Fibroblast of villous mesenchyme (primary cell): Measurements from ENCODE around the gene MMP23B. TPM values are rescaled to one million over a fixed set of nuclear protein-coding genes. Genes with fewer than 3 reads are reported as not detected.
"Not testable (repeated sequence)": the region's sequence is repeated elsewhere in the genome, so short reads cannot be mapped to it uniquely, and the experiment has no call there.

Experiments
- DNase-seq: peaks from one replicate; pipeline ENCODE4 v3.0.0-alpha.2; 2010; ENCODE audit warnings: low read depth
- H3K4me3 ChIP-seq: 2 replicates; pipeline ENCODE4 v1.5.1; 2011; ENCODE audit warnings: low read depth, mild to moderate bottlenecking, low read length
- total RNA-seq: library from RNA; depleted of rRNA; stranded (reverse); fragments of >200 nt; gene quantifications from 2 replicates; pipeline ENCODE4 v1.2.3, GENCODE V29; 2012
- TF ChIP-seq, protein P1 (sequence below): IDR thresholded peaks from 2 replicates; pipeline ENCODE4 v1.5.1; 2012; ENCODE audit warnings: low read depth, mild to moderate bottlenecking, low read length; ENCODE audit not compliant: insufficient read depth

MMP23B gene
- total RNA-seq, 1 donor = 6.5 TPM

- not testable (repeated sequence) for DNase-seq, H3K4me3 ChIP-seq
These were observed 16.3 kb downstream of the MMP23B start for GRCh38 chr1:1648265-1648664.

GRCh38 chr1:1658583-1659549 lies 26.9 kb downstream of the MMP23B start, which contains the start of gene CDK11B:
Gene CDK11B (minus strand): TSS chr1:1659004. CDS start chr1:1657485, 1,519 bp downstream.
- TF ChIP-seq, protein P1, sequence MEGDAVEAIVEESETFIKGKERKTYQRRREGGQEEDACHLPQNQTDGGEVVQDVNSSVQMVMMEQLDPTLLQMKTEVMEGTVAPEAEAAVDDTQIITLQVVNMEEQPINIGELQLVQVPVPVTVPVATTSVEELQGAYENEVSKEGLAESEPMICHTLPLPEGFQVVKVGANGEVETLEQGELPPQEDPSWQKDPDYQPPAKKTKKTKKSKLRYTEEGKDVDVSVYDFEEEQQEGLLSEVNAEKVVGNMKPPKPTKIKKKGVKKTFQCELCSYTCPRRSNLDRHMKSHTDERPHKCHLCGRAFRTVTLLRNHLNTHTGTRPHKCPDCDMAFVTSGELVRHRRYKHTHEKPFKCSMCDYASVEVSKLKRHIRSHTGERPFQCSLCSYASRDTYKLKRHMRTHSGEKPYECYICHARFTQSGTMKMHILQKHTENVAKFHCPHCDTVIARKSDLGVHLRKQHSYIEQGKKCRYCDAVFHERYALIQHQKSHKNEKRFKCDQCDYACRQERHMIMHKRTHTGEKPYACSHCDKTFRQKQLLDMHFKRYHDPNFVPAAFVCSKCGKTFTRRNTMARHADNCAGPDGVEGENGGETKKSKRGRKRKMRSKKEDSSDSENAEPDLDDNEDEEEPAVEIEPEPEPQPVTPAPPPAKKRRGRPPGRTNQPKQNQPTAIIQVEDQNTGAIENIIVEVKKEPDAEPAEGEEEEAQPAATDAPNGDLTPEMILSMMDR = peak; percentile 18
- peak; percentile 96 for DNase-seq
- H3K4me3 ChIP-seq = peak within 1 kb of the TSS; percentile 79

DNA sequence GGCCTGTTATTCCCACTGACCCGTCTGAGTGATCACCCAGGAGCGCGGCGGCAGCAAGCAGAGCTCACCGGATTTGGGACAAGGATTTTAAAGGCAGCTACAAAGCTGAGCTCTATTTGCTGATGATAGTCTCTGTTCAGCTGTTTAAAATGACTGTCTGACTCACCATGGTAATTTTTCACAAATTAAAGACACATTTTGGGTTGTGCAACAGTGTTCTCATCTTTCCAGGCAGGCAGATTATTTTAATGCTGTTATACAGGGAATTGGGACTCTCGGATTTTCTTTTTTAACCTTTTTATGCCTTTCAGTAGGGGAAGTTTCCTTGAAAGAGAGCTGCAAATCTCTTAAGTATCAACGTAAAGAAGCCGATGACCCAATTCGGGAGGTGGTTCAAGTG lies 30.4 kb downstream of the MMP23B start:
- DNase-seq, H3K4me3 ChIP-seq: not testable (repeated sequence)

GRCh38 chr1:1662830-1663560 lies 31.0 kb downstream of the MMP23B start:
- DNase-seq = peak; percentile 8

GRCh38 chr1:1664318-1664717 lies 32.3 kb downstream of the MMP23B start:
- not testable (repeated sequence) for H3K4me3 ChIP-seq, DNase-seq

More at GRCh38 chr1:1662830-1663560, 31.0 kb downstream of the MMP23B start:
- not testable (repeated sequence) for H3K4me3 ChIP-seq

DNA sequence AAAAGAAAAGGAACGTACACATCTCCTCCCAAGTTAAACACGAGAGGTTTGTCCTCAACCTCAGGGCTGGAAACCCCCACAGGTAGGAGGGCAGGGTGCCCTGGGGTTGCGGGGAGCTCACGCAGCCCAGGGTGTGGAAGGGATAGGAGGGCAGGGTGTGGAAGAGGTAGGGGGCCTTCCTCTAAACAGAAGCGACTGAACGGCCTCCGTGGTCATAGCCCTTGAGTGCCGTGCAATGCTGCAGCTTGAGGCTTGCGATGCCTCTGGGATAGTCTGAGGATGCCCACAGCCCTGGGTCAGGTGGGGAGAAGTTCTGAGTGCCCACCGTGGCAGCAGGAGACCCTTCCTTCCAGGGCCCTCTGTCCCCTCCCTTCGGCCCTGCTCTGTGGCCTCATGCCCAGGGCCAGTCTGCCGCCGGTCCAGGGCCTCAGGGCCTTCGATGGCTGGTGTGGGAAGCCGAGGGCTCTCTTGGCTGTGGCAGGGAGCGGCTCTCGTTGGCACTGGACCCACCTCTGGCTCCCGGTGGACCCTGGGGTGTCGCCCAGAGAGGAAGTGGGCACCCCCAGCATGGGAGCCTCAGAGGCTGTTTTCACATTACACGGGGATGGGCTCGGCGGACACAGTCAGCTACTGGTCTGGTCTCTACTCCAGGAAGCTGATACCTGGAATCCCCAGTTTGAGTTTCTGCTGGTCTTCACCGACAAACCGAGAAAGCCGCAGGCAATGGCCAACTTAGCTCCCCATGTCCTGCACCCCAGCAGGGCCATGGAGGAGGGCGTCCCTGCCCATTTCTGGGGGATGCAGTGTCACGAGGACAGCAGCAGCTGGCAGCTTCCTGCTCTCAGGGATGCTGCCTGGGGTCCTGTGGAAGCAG lies 33.2 kb downstream of the MMP23B start:
- TF ChIP-seq, protein P1 = no peak
- H3K4me3 ChIP-seq = no peak overlapping the region
- DNase-seq = no peak

- H3K4me3 ChIP-seq = no peak overlapping the region
- TF ChIP-seq, protein P1 = peak; percentile 44
- DNase-seq = no peak
These were observed 33.9 kb downstream of the MMP23B start for GRCh38 chr1:1665815-1666251.

DNA sequence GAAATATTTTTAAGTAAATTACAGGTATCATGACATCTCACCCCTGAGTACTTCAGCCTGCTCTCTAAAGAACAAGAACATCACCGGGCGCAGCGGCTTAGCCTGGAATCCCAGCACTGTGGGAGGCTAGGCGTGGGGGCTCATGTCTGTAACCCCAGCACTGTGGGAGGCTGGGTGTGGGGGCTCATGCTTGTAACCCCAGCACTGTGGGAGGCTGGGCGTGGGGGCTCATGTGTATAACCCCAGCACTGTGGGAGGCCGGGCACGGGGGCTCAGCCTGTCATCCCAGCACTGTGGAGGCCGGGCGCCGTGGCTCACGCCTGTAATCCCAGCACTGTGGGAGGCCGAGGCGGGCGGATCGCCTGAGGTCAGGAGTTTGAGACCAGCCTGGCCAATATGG lies 34.6 kb downstream of the MMP23B start:
- H3K4me3 ChIP-seq = no peak overlapping the region
- TF ChIP-seq, protein P1 = no peak

More for the DNA sequence above, 34.6 kb downstream of the MMP23B start:
- DNase-seq = no peak
